ENCODE data around the gene AMDHD2.

Gene AMDHD2

GRCh38 chr16:2508722-2509400 lies 11.3 kb upstream of the AMDHD2 start:
- no peak overlapping the region for H3K4me3 ChIP-seq (replicated peaks; ENCODE audit: low read depth, low read length)
- TF ChIP-seq CTCF (IDR thresholded peaks at IDR 0.05; ENCODE audit: low read length, missing control alignments) = no peak
- no peak for DNase-seq (ENCODE audit: low read depth)

GRCh38 chr16:2511128-2511800 lies 8.9 kb upstream of the AMDHD2 start:
- H3K4me3 ChIP-seq (replicated peaks; ENCODE audit: low read depth, low read length) = no peak overlapping the region
- TF ChIP-seq CTCF (IDR thresholded peaks at IDR 0.05; ENCODE audit: low read length, missing control alignments) = no peak
- DNase-seq (ENCODE audit: low read depth) = peak; percentile 57

GRCh38 chr16:2511996-2512734 lies 8.0 kb upstream of the AMDHD2 start:
- no peak for DNase-seq (ENCODE audit: low read depth)
- H3K4me3 ChIP-seq (replicated peaks; ENCODE audit: low read depth, low read length) = no peak overlapping the region
- TF ChIP-seq CTCF (IDR thresholded peaks at IDR 0.05; ENCODE audit: low read length, missing control alignments) = no peak

GRCh38 chr16:2512735-2513404 lies 7.3 kb upstream of the AMDHD2 start:
- no peak for TF ChIP-seq CTCF (IDR thresholded peaks at IDR 0.05; ENCODE audit: low read length, missing control alignments)
- no peak for DNase-seq (ENCODE audit: low read depth)
- H3K4me3 ChIP-seq (replicated peaks; ENCODE audit: low read depth, low read length) = peak overlapping the region; percentile 59

GRCh38 chr16:2513405-2514332 lies 6.5 kb upstream of the AMDHD2 start, which contains the start of gene ATP6V0C:
ATP6V0C (plus strand) TSS chr16:2513952; CDS start chr16:2514104, 152 bp downstream.
- no peak for TF ChIP-seq CTCF (IDR thresholded peaks at IDR 0.05; ENCODE audit: low read length, missing control alignments)
- peak within 1 kb of the TSS; percentile 59 for H3K4me3 ChIP-seq (replicated peaks; ENCODE audit: low read depth, low read length)
- peak; percentile 86 for DNase-seq (ENCODE audit: low read depth)

Measured in fibroblast of pulmonary artery (primary cell).